Activated naive CD4-positive, alpha-beta T cell treated with anti-CD3 and anti-CD28 coated beads, Interleukin-2, amount 50 U/mL, for 24 hours (primary cell): ENCODE results near the gene SAMD4A.
A peak's percentile ranks its signal among the peaks of the same experiment; 100 is the strongest.

ENCODE experiments used
- H3K27ac Mint-ChIP-seq: one replicate; pipeline ENCODE4 v1.8.0; 2021; ENCODE audit warnings: mild to moderate bottlenecking, mixed read lengths
- H3K27me3 Mint-ChIP-seq: one replicate; pipeline ENCODE4 v1.8.0; 2021; ENCODE audit warnings: mixed read lengths
- H3K36me3 Mint-ChIP-seq: one replicate; pipeline ENCODE4 v1.8.0; 2021; ENCODE audit warnings: mixed read lengths
- H3K4me1 Mint-ChIP-seq: one replicate; pipeline ENCODE4 v1.8.0; 2021; ENCODE audit warnings: mixed read lengths
- H3K4me3 Mint-ChIP-seq: one replicate; pipeline ENCODE4 v1.8.0; 2021; ENCODE audit warnings: mild to moderate bottlenecking, mixed read lengths
- H3K9me3 Mint-ChIP-seq: one replicate; pipeline ENCODE4 v1.8.0; 2021; ENCODE audit warnings: mixed read lengths

SAMD4A gene

GRCh38 chr14:54566410-54567223 is at the start of gene SAMD4A:
Gene SAMD4A, plus strand, starts transcription at chr14:54567128. Its CDS starts 789 bp downstream, at chr14:54567917.
- peaks cover 2% of the 10 kb centered on the region for H3K27me3 Mint-ChIP-seq

GRCh38 chr14:54524410-54524809 is 42.5 kb upstream of the SAMD4A start:
- H3K9me3 Mint-ChIP-seq: no peaks in the 10 kb centered on the region
- peaks cover 14% of the 10 kb centered on the region for H3K36me3 Mint-ChIP-seq
- H3K4me3 Mint-ChIP-seq: no peak overlapping the region
- no peaks in the 10 kb centered on the region for H3K4me1 Mint-ChIP-seq
- no peaks in the 10 kb centered on the region for H3K27me3 Mint-ChIP-seq
- H3K27ac Mint-ChIP-seq: no peak overlapping the region

More at GRCh38 chr14:54566410-54567223, at the start of gene SAMD4A:
- H3K4me3 Mint-ChIP-seq: peak within 1 kb of the TSS; percentile 96
- peak within 1 kb of the TSS; percentile 91 for H3K27ac Mint-ChIP-seq
- H3K4me1 Mint-ChIP-seq: peaks cover 23% of the 10 kb centered on the region
- H3K9me3 Mint-ChIP-seq: no peaks in the 10 kb centered on the region
- no peaks in the 10 kb centered on the region for H3K36me3 Mint-ChIP-seq

GRCh38 chr14:54528973-54529372 is 38.0 kb upstream of the SAMD4A start:
- Mint-ChIP-seq H3K36me3 (peaks cover 15% of the 10 kb centered on the region), H3K27me3 (no peaks in the 10 kb centered on the region), H3K4me1 (no peaks in the 10 kb centered on the region), H3K27ac (no peak overlapping the region), H3K4me3 (no peak overlapping the region), H3K9me3 (no peaks in the 10 kb centered on the region)

GRCh38 chr14:54529811-54530210 is 37.1 kb upstream of the SAMD4A start:
- H3K27me3 Mint-ChIP-seq: no peaks in the 10 kb centered on the region
- peaks cover 12% of the 10 kb centered on the region for H3K36me3 Mint-ChIP-seq
- no peak overlapping the region for H3K27ac Mint-ChIP-seq
- no peak overlapping the region for H3K4me3 Mint-ChIP-seq
- no peaks in the 10 kb centered on the region for H3K4me1 Mint-ChIP-seq
- H3K9me3 Mint-ChIP-seq: no peaks in the 10 kb centered on the region

GRCh38 chr14:54532111-54533012 is 34.6 kb upstream of the SAMD4A start:
- Mint-ChIP-seq H3K36me3 (peaks cover 11% of the 10 kb centered on the region), H3K27me3 (no peaks in the 10 kb centered on the region), H3K4me1 (no peaks in the 10 kb centered on the region), H3K9me3 (no peaks in the 10 kb centered on the region), H3K4me3 (no peak overlapping the region), H3K27ac (no peak overlapping the region)

- no peaks in the 10 kb centered on the region for H3K9me3 Mint-ChIP-seq
- no peak overlapping the region for H3K4me3 Mint-ChIP-seq
- H3K27ac Mint-ChIP-seq: no peak overlapping the region
- peaks cover 11% of the 10 kb centered on the region for H3K36me3 Mint-ChIP-seq
- H3K4me1 Mint-ChIP-seq: no peaks in the 10 kb centered on the region
- H3K27me3 Mint-ChIP-seq: no peaks in the 10 kb centered on the region
Observed at GRCh38 chr14:54533100-54533499, 33.8 kb upstream of the SAMD4A start.

GRCh38 chr14:54535126-54535525 is 31.8 kb upstream of the SAMD4A start:
- Mint-ChIP-seq H3K27me3 (no peaks in the 10 kb centered on the region), H3K4me1 (no peaks in the 10 kb centered on the region), H3K27ac (no peak overlapping the region), H3K36me3 (peaks cover 13% of the 10 kb centered on the region), H3K9me3 (no peaks in the 10 kb centered on the region), H3K4me3 (no peak overlapping the region)

- peaks cover 13% of the 10 kb centered on the region for H3K36me3 Mint-ChIP-seq
- H3K9me3 Mint-ChIP-seq: no peaks in the 10 kb centered on the region
- no peaks in the 10 kb centered on the region for H3K27me3 Mint-ChIP-seq
- no peaks in the 10 kb centered on the region for H3K4me1 Mint-ChIP-seq
- no peak overlapping the region for H3K4me3 Mint-ChIP-seq
- H3K27ac Mint-ChIP-seq: no peak overlapping the region
Observed at GRCh38 chr14:54535646-54536045, 31.3 kb upstream of the SAMD4A start.

GRCh38 chr14:54537651-54538050 is 29.3 kb upstream of the SAMD4A start:
- Mint-ChIP-seq H3K4me1 (no peaks in the 10 kb centered on the region), H3K4me3 (no peak overlapping the region), H3K27ac (no peak overlapping the region), H3K36me3 (peaks cover 11% of the 10 kb centered on the region), H3K27me3 (no peaks in the 10 kb centered on the region), H3K9me3 (no peaks in the 10 kb centered on the region)

- Mint-ChIP-seq H3K4me1 (no peaks in the 10 kb centered on the region), H3K27ac (no peak overlapping the region), H3K27me3 (no peaks in the 10 kb centered on the region), H3K4me3 (no peak overlapping the region), H3K9me3 (no peaks in the 10 kb centered on the region), H3K36me3 (peaks cover 11% of the 10 kb centered on the region)
Observed at GRCh38 chr14:54538055-54538454, 28.9 kb upstream of the SAMD4A start.

- H3K36me3 Mint-ChIP-seq: no peaks in the 10 kb centered on the region
- no peaks in the 10 kb centered on the region for H3K9me3 Mint-ChIP-seq
- no peak overlapping the region for H3K27ac Mint-ChIP-seq
- no peak overlapping the region for H3K4me3 Mint-ChIP-seq
- no peaks in the 10 kb centered on the region for H3K27me3 Mint-ChIP-seq
- H3K4me1 Mint-ChIP-seq: no peaks in the 10 kb centered on the region
Observed at GRCh38 chr14:54547583-54547982, 19.3 kb upstream of the SAMD4A start.

- Mint-ChIP-seq H3K36me3 (no peaks in the 10 kb centered on the region), H3K9me3 (no peaks in the 10 kb centered on the region), H3K4me1 (no peaks in the 10 kb centered on the region), H3K27ac (no peak overlapping the region), H3K4me3 (no peak overlapping the region), H3K27me3 (no peaks in the 10 kb centered on the region)
Observed at GRCh38 chr14:54548491-54548890, 18.4 kb upstream of the SAMD4A start.

- no peak overlapping the region for H3K27ac Mint-ChIP-seq
- H3K9me3 Mint-ChIP-seq: no peaks in the 10 kb centered on the region
- no peak overlapping the region for H3K4me3 Mint-ChIP-seq
- H3K27me3 Mint-ChIP-seq: no peaks in the 10 kb centered on the region
- no peaks in the 10 kb centered on the region for H3K36me3 Mint-ChIP-seq
- no peaks in the 10 kb centered on the region for H3K4me1 Mint-ChIP-seq
Observed at GRCh38 chr14:54549862-54550261, 17.1 kb upstream of the SAMD4A start.

- H3K27ac Mint-ChIP-seq: no peak overlapping the region
- no peaks in the 10 kb centered on the region for H3K36me3 Mint-ChIP-seq
- no peaks in the 10 kb centered on the region for H3K4me1 Mint-ChIP-seq
- H3K9me3 Mint-ChIP-seq: no peaks in the 10 kb centered on the region
- H3K4me3 Mint-ChIP-seq: no peak overlapping the region
- H3K27me3 Mint-ChIP-seq: no peaks in the 10 kb centered on the region
Observed at GRCh38 chr14:54550514-54550913, 16.4 kb upstream of the SAMD4A start.

GRCh38 chr14:54554401-54554800 is 12.5 kb upstream of the SAMD4A start:
- Mint-ChIP-seq H3K4me1 (no peaks in the 10 kb centered on the region), H3K27me3 (peaks cover 2% of the 10 kb centered on the region), H3K9me3 (no peaks in the 10 kb centered on the region), H3K36me3 (no peaks in the 10 kb centered on the region), H3K27ac (no peak overlapping the region), H3K4me3 (no peak overlapping the region)

GRCh38 chr14:54555651-54556050 is 11.3 kb upstream of the SAMD4A start:
- H3K27ac Mint-ChIP-seq: no peak overlapping the region
- H3K4me3 Mint-ChIP-seq: no peak overlapping the region
- peaks cover 2% of the 10 kb centered on the region for H3K27me3 Mint-ChIP-seq
- no peaks in the 10 kb centered on the region for H3K36me3 Mint-ChIP-seq
- no peaks in the 10 kb centered on the region for H3K9me3 Mint-ChIP-seq
- no peaks in the 10 kb centered on the region for H3K4me1 Mint-ChIP-seq
